ENCODE results near the gene ENO1. TPM values are rescaled to one million over a fixed set of nuclear protein-coding genes. Genes with fewer than 3 reads are reported as not detected.

ENO1 gene
- total RNA-seq, 4 donors from 2014 or later = 954 to 1,668 (median 1,315) TPM

DNA sequence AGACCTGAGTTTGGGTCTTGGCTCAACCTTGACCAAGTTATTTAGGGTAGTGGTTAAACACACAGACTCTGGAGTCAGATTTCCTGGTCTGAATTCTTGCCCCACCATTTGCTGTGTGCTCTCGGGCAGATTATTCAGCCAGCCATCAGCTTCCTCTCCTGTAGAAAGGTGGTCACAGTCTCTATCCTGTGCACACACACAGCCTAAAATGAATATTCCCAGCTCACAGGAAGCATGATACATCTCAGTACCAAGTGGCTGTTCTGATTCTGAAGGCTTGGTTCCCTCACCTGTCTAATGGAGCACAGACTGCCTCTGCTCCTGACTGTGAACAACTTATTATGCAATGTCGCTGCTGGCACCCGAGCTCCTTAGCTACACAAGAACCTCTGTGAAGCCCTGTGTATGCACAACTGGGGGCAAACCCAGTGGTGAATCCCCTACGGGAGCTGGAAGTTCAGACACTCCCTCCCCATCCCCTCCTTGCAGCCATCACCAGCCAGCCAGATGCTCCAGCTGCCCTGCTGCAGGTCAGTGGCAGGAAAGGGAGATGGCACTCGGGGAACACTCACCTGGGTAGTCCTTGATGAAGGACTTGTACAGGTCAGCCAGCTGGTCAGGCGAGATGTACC lies 13.7 kb downstream of the ENO1 start:
- intact Hi-C loops (cut with DNase I) = loop anchor here (10.0 kb wide), 1 partner anchor 120 kb away; no protein-coding TSS in a partner anchor
- no peak overlapping the region for H3K27ac ChIP-seq
- TF ChIP-seq, protein P1, sequence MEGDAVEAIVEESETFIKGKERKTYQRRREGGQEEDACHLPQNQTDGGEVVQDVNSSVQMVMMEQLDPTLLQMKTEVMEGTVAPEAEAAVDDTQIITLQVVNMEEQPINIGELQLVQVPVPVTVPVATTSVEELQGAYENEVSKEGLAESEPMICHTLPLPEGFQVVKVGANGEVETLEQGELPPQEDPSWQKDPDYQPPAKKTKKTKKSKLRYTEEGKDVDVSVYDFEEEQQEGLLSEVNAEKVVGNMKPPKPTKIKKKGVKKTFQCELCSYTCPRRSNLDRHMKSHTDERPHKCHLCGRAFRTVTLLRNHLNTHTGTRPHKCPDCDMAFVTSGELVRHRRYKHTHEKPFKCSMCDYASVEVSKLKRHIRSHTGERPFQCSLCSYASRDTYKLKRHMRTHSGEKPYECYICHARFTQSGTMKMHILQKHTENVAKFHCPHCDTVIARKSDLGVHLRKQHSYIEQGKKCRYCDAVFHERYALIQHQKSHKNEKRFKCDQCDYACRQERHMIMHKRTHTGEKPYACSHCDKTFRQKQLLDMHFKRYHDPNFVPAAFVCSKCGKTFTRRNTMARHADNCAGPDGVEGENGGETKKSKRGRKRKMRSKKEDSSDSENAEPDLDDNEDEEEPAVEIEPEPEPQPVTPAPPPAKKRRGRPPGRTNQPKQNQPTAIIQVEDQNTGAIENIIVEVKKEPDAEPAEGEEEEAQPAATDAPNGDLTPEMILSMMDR (IDR thresholded peaks at IDR 0.05) = no peak
- no peak for TF ChIP-seq POLR2A (IDR thresholded peaks at IDR 0.05)
- H3K36me3 ChIP-seq = peaks cover 85 to 100% (median 89%) of the 10 kb centered on the region in 3 donors
- no peak overlapping the region for H3K4me3 ChIP-seq
- no peaks in the 10 kb centered on the region for H3K9me3 ChIP-seq
- peaks cover 0 to 13% (median 0%) of the 10 kb centered on the region in 3 donors for H3K4me1 ChIP-seq
- H3K27me3 ChIP-seq = no peaks in the 10 kb centered on the region
- 74 to 84% methylated on average over 3 to 6 of the region's 6 CpGs for WGBS, 2 donors
- DNase-seq = no peak

DNA sequence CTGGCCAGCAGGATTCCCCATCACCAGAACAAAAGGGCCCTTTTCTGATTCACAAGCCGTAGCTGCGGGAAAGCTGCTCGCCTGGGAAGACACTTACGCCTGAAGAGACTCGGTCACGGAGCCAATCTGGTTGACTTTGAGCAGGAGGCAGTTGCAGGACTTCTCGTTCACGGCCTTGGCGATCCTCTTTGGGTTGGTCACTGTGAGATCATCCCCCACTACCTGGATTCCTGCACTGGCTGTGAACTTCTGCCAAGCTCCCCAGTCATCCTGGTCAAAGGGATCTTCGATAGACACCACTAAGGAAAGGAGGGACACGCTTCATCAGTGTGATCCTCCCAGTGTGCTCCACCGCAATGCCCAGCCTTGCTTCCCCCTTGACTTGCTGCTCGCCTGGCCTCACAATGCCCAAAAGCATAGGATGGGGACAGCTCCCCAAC lies 14.7 kb downstream of the ENO1 start:
- no peak for DNase-seq
- no peaks in the 10 kb centered on the region for H3K27me3 ChIP-seq
- H3K9me3 ChIP-seq = no peaks in the 10 kb centered on the region
- H3K4me1 ChIP-seq = peaks cover 0 to 13% (median 5%) of the 10 kb centered on the region in 3 donors
- TF ChIP-seq POLR2A (IDR thresholded peaks at IDR 0.05) = no peak
- TF ChIP-seq, protein P1 (IDR thresholded peaks at IDR 0.05) = no peak
- H3K27ac ChIP-seq = no peak overlapping the region
- intact Hi-C loops (cut with DNase I) = loop anchor here (10.0 kb wide), 1 partner anchor 121 kb away; no protein-coding TSS in a partner anchor
- H3K4me3 ChIP-seq = no peak overlapping the region
- H3K36me3 ChIP-seq = peaks cover 79 to 100% (median 87%) of the 10 kb centered on the region in 3 donors
- 89 to 95% methylated on average over 7 to 12 of the region's 13 CpGs for WGBS, 2 donors

DNA sequence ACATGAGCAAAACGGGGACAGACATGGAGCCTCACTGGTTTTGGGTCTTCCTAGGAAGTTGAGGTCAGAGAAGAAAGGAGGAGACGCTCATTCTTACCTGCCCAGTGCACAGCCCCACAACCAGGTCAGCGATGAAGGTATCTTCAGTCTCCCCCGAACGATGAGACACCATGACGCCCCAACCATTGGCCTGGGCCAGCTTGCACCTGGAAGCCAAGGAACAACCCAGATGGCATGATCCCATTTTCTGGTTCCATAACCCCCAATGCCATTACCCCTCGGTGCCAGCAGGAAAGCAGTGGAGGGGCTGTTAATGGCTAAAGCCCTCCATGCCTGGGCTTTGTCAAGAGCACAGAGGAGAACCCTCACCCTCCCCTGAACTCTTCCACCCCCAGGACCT lies 15.3 kb downstream of the ENO1 start:
- Histone ChIP-seq H3K4me3 (no peak overlapping the region), H3K27me3 (no peaks in the 10 kb centered on the region), H3K9me3 (no peaks in the 10 kb centered on the region), H3K36me3 (peaks cover 76 to 100% (median 90%) of the 10 kb centered on the region in 3 donors), H3K4me1 (peaks cover 0 to 19% (median 10%) of the 10 kb centered on the region in 3 donors), H3K27ac (no peak overlapping the region)
- WGBS, 2 donors = 72 to 93% methylated on average over 2 to 7 of the region's 7 CpGs
- no peak for DNase-seq
- no peak for TF ChIP-seq POLR2A (IDR thresholded peaks at IDR 0.05)
- TF ChIP-seq, protein P1 (IDR thresholded peaks at IDR 0.05) = no peak
- intact Hi-C loops (cut with DNase I) = loop anchor here (10.0 kb wide), 1 partner anchor 122 kb away; no protein-coding TSS in a partner anchor

DNA sequence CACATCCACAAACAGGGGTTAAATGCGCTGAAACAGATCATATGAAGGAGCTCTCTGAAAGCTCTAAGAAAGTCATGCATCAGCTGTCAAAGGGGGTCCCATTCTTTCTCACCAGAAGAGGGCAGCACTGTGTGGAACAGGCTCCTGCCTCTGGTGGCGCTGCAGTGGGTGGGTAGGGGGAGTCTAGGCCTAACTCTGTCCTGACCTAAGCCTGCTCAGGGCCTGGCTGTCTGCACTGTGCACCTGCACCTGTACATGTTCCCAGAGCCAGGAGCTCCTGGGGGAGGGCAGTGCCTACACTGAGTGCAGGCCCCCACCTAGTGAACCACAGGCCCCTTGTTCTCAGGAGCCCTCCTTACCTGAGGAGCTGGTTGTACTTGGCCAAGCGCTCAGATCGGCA lies 16.0 kb downstream of the ENO1 start:
- Histone ChIP-seq H3K27ac (no peak overlapping the region), H3K36me3 (peaks cover 70 to 100% (median 85%) of the 10 kb centered on the region in 3 donors), H3K4me3 (no peak overlapping the region), H3K4me1 (peaks cover 0 to 25% (median 11%) of the 10 kb centered on the region in 3 donors), H3K9me3 (no peaks in the 10 kb centered on the region), H3K27me3 (no peaks in the 10 kb centered on the region)
- WGBS, 2 donors = 67 to 96% methylated on average over 1 to 3 of the region's 4 CpGs
- intact Hi-C loops (cut with DNase I) = loop anchor here (10.0 kb wide), 1 partner anchor 122 kb away; no protein-coding TSS in a partner anchor
- DNase-seq = no peak
- no peak for TF ChIP-seq POLR2A (IDR thresholded peaks at IDR 0.05)
- TF ChIP-seq, protein P1 (IDR thresholded peaks at IDR 0.05) = peak in 5 of 6 experiments; percentile 6 to 41 (median 30)
